IMR-90 (cell line): ENCODE data around the gene PITPNM3. TPM values are rescaled to one million over a fixed set of nuclear protein-coding genes. Genes with fewer than 3 reads are reported as not detected.

ENCODE experiments used
- ATAC-seq: fragments of 200-7000 bp; cut with Tn5 transposase; 2 replicates; pipeline ENCODE4 v1.9.1; 2020; ENCODE audit warnings: low read depth, mild to moderate bottlenecking, moderate library complexity
- BruUV-seq: library from RNA; stranded (reverse); fragments of 400-500 nt; replicated peaks from 2 replicates; lab custom pipeline; 2021; lab: Mats Ljungman, UMichigan
- CTCF ChIA-PET: fragments of 300-600 bp; formaldehyde crosslinking; extraction: SDS; loops from one replicate; lab custom pipeline; 2021; ENCODE audit warnings: antibody characterized with exemption; lab: Yijun Ruan, JAX
- POLR2A ChIA-PET: fragments of 300-600 bp; sonication (Branson Sonifier 250); formaldehyde crosslinking; loops from one replicate; lab custom pipeline; 2022; ENCODE audit warnings: antibody characterized with exemption; ENCODE audit not compliant: unreplicated experiment; lab: Charles Lee
- DNase-seq: peaks from one replicate; pipeline ENCODE4 v3.0.0; 2013
- H2AFZ ChIP-seq: replicated peaks from 2 replicates; pipeline ENCODE3; 2013; ENCODE audit warnings: low read length, mild to moderate bottlenecking; ENCODE audit not compliant: poor library complexity
- H2AK5ac ChIP-seq: 2 replicates; pipeline ENCODE4 v1.6.1; 2013; ENCODE audit warnings: low read depth, low read length, inconsistent platforms
- H2AK9ac ChIP-seq: replicated peaks from 2 replicates; pipeline ENCODE3; 2013; ENCODE audit warnings: mild to moderate bottlenecking, low read depth, low read length, moderate library complexity; ENCODE audit not compliant: poor library complexity
- H2BK120ac ChIP-seq: 2 replicates; pipeline ENCODE4 v1.6.1; 2013; ENCODE audit warnings: low read depth, low read length, inconsistent platforms
- H2BK15ac ChIP-seq: 3 replicates; pipeline ENCODE4 v1.6.1; 2013; ENCODE audit warnings: low read depth, low read length, inconsistent platforms
- H2BK20ac ChIP-seq: 2 replicates; pipeline ENCODE4 v1.6.1; 2013; ENCODE audit warnings: low read depth, mild to moderate bottlenecking, inconsistent platforms, low read length, moderate library complexity
- H2BK5ac ChIP-seq: 2 replicates; pipeline ENCODE4 v1.6.1; 2013; ENCODE audit warnings: mild to moderate bottlenecking, low read depth, low read length, inconsistent platforms; ENCODE audit not compliant: poor library complexity, severe bottlenecking
- H3K14ac ChIP-seq: replicated peaks from 2 replicates; pipeline ENCODE4 v1.6.1; 2013; ENCODE audit warnings: low read depth, low read length, inconsistent platforms
- H3K18ac ChIP-seq: 2 replicates; pipeline ENCODE4 v1.6.1; 2013; ENCODE audit warnings: low read depth, low read length, control low read depth
- H3K23ac ChIP-seq: 2 replicates; pipeline ENCODE4 v1.6.1; 2013; ENCODE audit warnings: low read depth, low read length, inconsistent platforms
- H3K27ac ChIP-seq: 2 replicates; pipeline ENCODE4 v1.5.1; 2013; ENCODE audit warnings: mild to moderate bottlenecking, control low read depth, low read length; ENCODE audit not compliant: insufficient read depth
- H3K27me3 ChIP-seq: 2 replicates; pipeline ENCODE4 v1.6.1; 2013; ENCODE audit warnings: low read length; ENCODE audit not compliant: control insufficient read depth, insufficient read depth
- H3K36me3 ChIP-seq: 2 replicates; pipeline ENCODE4 v1.6.1; 2013; ENCODE audit warnings: low read length, mixed read lengths; ENCODE audit not compliant: control insufficient read depth, insufficient read depth
- H3K4ac ChIP-seq: 2 replicates; pipeline ENCODE4 v1.6.1; 2013; ENCODE audit warnings: low read depth, low read length, inconsistent platforms
- H3K4me1 ChIP-seq: 2 replicates; pipeline ENCODE4 v1.6.1; 2013; ENCODE audit warnings: low read length, mixed read lengths; ENCODE audit not compliant: control insufficient read depth, insufficient read depth
- H3K4me2 ChIP-seq: 2 replicates; pipeline ENCODE4 v1.6.1; 2013; ENCODE audit warnings: low read depth, mild to moderate bottlenecking, control low read depth, low read length, moderate library complexity
- H3K4me3 ChIP-seq: 2 replicates; pipeline ENCODE4 v1.5.1; 2013; ENCODE audit warnings: low read depth, mild to moderate bottlenecking, control low read depth, low read length, moderate library complexity; ENCODE audit not compliant: insufficient read depth
- H3K56ac ChIP-seq: 2 replicates; pipeline ENCODE4 v1.6.1; 2013; ENCODE audit warnings: low read length, inconsistent platforms; ENCODE audit not compliant: insufficient read depth; ENCODE audit errors: extremely low read depth
- H3K79me1 ChIP-seq, 2 experiments: 2 replicates each; pipeline ENCODE4 v1.6.1; 2013; ENCODE audit warnings: low read length in 2 of 2, inconsistent platforms in 1 of 2, low read depth in 1 of 2
- H3K9ac ChIP-seq: 2 replicates; pipeline ENCODE4 v1.6.1; 2013; ENCODE audit warnings: low read depth, low read length, control low read depth
- H3K9me1 ChIP-seq: 2 replicates; pipeline ENCODE4 v1.6.1; 2013; ENCODE audit warnings: low read length, inconsistent platforms; ENCODE audit not compliant: insufficient read depth
- H3K9me3 ChIP-seq: 2 replicates; pipeline ENCODE4 v1.6.1; 2013; ENCODE audit warnings: low read length; ENCODE audit not compliant: control insufficient read depth, insufficient read depth
- H4K20me1 ChIP-seq: 2 replicates; pipeline ENCODE4 v1.6.1; 2013; ENCODE audit warnings: low read length, inconsistent platforms; ENCODE audit not compliant: insufficient read depth
- H4K5ac ChIP-seq: 2 replicates; pipeline ENCODE4 v1.6.1; 2013; ENCODE audit warnings: mild to moderate bottlenecking, low read depth, low read length, control low read depth
- H4K8ac ChIP-seq, 2 experiments: 2 replicates each; pipeline ENCODE4 v1.6.1; 2013; ENCODE audit warnings: low read depth in 2 of 2, low read length in 2 of 2, control low read depth in 1 of 2, inconsistent platforms in 1 of 2
- H4K91ac ChIP-seq: 2 replicates; pipeline ENCODE4 v1.6.1; 2013; ENCODE audit warnings: low read depth, low read length, inconsistent platforms; ENCODE audit not compliant: insufficient read depth
- BHLHE40 ChIP-seq: fragments of 150-350 bp; IDR thresholded peaks from 2 replicates; pipeline ENCODE4 v1.6.1; 2016; ENCODE audit warnings: mild to moderate bottlenecking, low read depth, low read length
- CEBPB ChIP-seq: IDR thresholded peaks from 2 replicates; pipeline ENCODE4 v1.6.1; 2012; ENCODE audit warnings: low read depth, low read length, improper control_type of control experiment
- CHD1 ChIP-seq: IDR thresholded peaks from 2 replicates; pipeline ENCODE4 v1.6.1; 2012; ENCODE audit warnings: low read depth, low read length, improper control_type of control experiment
- FOS ChIP-seq: fragments of 150-350 bp; IDR thresholded peaks from 2 replicates; pipeline ENCODE4 v1.6.1; 2016; ENCODE audit warnings: low read depth, low read length
- MAFK ChIP-seq: IDR thresholded peaks from 2 replicates; pipeline ENCODE4 v1.6.1; 2012; ENCODE audit warnings: low read depth, low read length, improper control_type of control experiment
- MAZ ChIP-seq: IDR thresholded peaks from 2 replicates; pipeline ENCODE4 v1.6.1; 2012; ENCODE audit warnings: low read depth, mild to moderate bottlenecking, low read length, improper control_type of control experiment, moderate library complexity, borderline replicate concordance
- MXI1 ChIP-seq: IDR thresholded peaks from 2 replicates; pipeline ENCODE4 v1.6.1; 2012; ENCODE audit warnings: low read depth, mild to moderate bottlenecking, low read length, moderate library complexity, borderline replicate concordance
- NFE2L2 ChIP-seq: fragments of 150-350 bp; IDR thresholded peaks from 2 replicates; pipeline ENCODE4 v1.6.1; 2016; ENCODE audit warnings: low read depth, mild to moderate bottlenecking, low read length
- RAD21 ChIP-seq: IDR thresholded peaks from 2 replicates; pipeline ENCODE4 v1.6.1; 2012; ENCODE audit warnings: low read length, improper control_type of control experiment
- RCOR1 ChIP-seq: IDR thresholded peaks from 2 replicates; pipeline ENCODE4 v1.6.1; 2012; ENCODE audit warnings: mild to moderate bottlenecking, low read length, improper control_type of control experiment; ENCODE audit not compliant: insufficient replicate concordance
- RFX5 ChIP-seq: IDR thresholded peaks from 2 replicates; pipeline ENCODE4 v1.8.0; 2012; ENCODE audit warnings: low read depth, mild to moderate bottlenecking, low read length, moderate library complexity
- WGBS, 2 experiments: methylation state at CpG; one replicate each; pipeline versions ENCODE4 v1.1.5 to v1.1.7; 2013; ENCODE audit warnings: missing lambda C conversion rate in 2 of 2; ENCODE audit not compliant: insufficient read length in 1 of 2; ENCODE audit errors: extremely low coverage in 2 of 2; 5-methylcytosine and 5-hydroxymethylcytosine counted together
- dilution Hi-C: fragments of 300-500 bp; cut with HindIII; formaldehyde crosslinking; loops from one replicate; pipeline ENCODE4 v1.14.3; 2018; ENCODE audit warnings: low sequenced_read_pairs; ENCODE audit not compliant: unreplicated experiment
- in situ Hi-C: fragments of 300-500 bp; cut with MboI; formaldehyde crosslinking; loops from 3 replicates; pipeline ENCODE4 v1.14.3; 2019; ENCODE audit warnings: low sequenced_read_pairs, inconsistent platforms, mixed read lengths
- intact Hi-C: fragments of 100-400 bp; cut with micrococcal nuclease; formaldehyde crosslinking; loops from 2 replicates; pipeline ENCODE4 v1.10.0; 2022
- polyA plus RNA-seq, 3 experiments: library from polyadenylated mRNA; depleted of rRNA; stranded (reverse); fragments of >200 nt; gene quantifications; 2 replicates each; pipeline ENCODE4 v1.2.3, GENCODE V29; 2012; ENCODE audit warnings: low replicate concordance in 1 of 3
- total RNA-seq: library from RNA; depleted of rRNA; stranded (reverse); fragments of >200 nt; gene quantifications from 2 replicates; pipeline ENCODE4 v1.2.3, GENCODE V29; 2012
- TF ChIP-seq, protein P1 (sequence below): fragments of 150-350 bp; IDR thresholded peaks from 2 replicates; pipeline ENCODE4 v1.6.1; 2016; ENCODE audit warnings: low read depth, mild to moderate bottlenecking, low read length, moderate library complexity, borderline replicate concordance
- TF ChIP-seq, protein P2 (sequence below): conservative IDR thresholded peaks from 2 replicates; pipeline ENCODE4 v1.5.1; 2012; ENCODE audit warnings: mild to moderate bottlenecking, low read depth, low read length, improper control_type of control experiment

The PITPNM3 gene
- total and polyA plus RNA-seq, 2 of the 4 experiments (the other 2 are of a cell fraction) = 0.54 to 1.7 TPM

DNA sequence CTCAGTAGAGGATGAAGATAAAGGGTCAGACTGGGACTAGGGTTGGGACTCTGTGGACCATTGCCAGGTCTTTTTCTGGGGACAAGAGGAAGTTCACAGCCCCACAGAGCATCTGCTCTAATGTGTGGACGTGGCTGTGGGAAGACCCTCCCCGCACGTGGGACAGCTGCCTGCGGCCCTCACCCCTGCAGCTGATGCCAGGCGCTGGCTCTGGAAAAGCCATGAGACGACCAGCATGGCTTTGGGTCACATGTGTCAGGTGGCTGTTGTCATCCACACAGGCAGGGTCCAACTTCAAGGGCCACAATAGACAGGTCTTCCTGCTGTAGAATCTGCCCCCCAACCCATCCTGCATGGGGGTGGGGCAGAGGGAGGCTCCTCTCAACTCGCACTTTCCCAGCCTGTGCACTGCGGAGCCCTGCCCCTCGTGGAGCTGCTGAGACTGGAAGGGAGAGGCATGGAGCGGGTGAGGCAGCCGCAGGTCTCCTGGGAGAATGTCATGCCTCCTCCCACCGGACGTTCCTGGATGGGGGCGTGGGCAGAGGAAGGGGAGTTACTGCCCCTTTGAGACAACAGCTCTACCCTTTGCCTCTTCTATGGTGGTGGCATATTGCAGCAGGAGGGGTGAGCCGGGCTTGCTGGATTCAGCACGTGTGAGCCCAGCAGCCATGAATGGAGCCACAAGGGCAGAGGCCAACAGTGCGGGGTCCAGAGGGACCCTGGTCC lies 58.7 kb downstream of the PITPNM3 start:
- Histone ChIP-seq H2AK9ac (no peak overlapping the region), H3K18ac (no peak overlapping the region), H2BK5ac (no peak overlapping the region), H3K4ac (no peak overlapping the region), H3K14ac (no peak overlapping the region), H3K9me3 (no peaks in the 10 kb centered on the region), H3K4me3 (no peak overlapping the region), H3K9ac (no peak overlapping the region), H4K8ac (no peak overlapping the region), H2BK20ac (no peak overlapping the region), H4K91ac (no peak overlapping the region), H3K79me1 (no peaks in the 10 kb centered on the region), H4K5ac (no peak overlapping the region), H3K9me1 (peaks cover 3% of the 10 kb centered on the region; the same call in 1 of the 2 replicates), H4K20me1 (no peaks in the 10 kb centered on the region), H3K4me1 (no peaks in the 10 kb centered on the region; the same call in 1 of the 2 replicates), H3K27me3 (peaks cover 10% of the 10 kb centered on the region; the same call in 1 of the 2 replicates), H3K27ac (no peak overlapping the region), H2AK5ac (no peak overlapping the region), H3K4me2 (no peak overlapping the region), H3K23ac (no peak overlapping the region), H2BK15ac (no peak overlapping the region), H3K56ac (no peak overlapping the region), H2BK120ac (no peak overlapping the region), H3K36me3 (no peaks in the 10 kb centered on the region), H2AFZ (peak overlapping the region; percentile 26)
- ChIA-PET CTCF (no interaction called here), POLR2A (no interaction called here)
- in situ Hi-C loops = no loop called here
- dilution Hi-C loops = no loop called here
- BruUV-seq = no TSS peak
- DNase-seq (no peak), ATAC-seq (no peak)
- 61% methylated on average over 7 of the region's 17 CpGs; no CpG with 5 or more reads in 1 of the 2 experiments for WGBS, 2 experiments
- TF ChIP-seq CHD1 = no peak
- no peak for TF ChIP-seq NFE2L2
- TF ChIP-seq, protein P1, sequence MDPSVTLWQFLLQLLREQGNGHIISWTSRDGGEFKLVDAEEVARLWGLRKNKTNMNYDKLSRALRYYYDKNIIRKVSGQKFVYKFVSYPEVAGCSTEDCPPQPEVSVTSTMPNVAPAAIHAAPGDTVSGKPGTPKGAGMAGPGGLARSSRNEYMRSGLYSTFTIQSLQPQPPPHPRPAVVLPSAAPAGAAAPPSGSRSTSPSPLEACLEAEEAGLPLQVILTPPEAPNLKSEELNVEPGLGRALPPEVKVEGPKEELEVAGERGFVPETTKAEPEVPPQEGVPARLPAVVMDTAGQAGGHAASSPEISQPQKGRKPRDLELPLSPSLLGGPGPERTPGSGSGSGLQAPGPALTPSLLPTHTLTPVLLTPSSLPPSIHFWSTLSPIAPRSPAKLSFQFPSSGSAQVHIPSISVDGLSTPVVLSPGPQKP = no peak
- TF ChIP-seq CEBPB = no peak
- TF ChIP-seq RFX5 = no peak
- no peak for TF ChIP-seq BHLHE40
- TF ChIP-seq MAZ = no peak
- no peak for TF ChIP-seq RAD21
- TF ChIP-seq RCOR1 = no peak
- no peak for TF ChIP-seq FOS
- TF ChIP-seq, protein P2, sequence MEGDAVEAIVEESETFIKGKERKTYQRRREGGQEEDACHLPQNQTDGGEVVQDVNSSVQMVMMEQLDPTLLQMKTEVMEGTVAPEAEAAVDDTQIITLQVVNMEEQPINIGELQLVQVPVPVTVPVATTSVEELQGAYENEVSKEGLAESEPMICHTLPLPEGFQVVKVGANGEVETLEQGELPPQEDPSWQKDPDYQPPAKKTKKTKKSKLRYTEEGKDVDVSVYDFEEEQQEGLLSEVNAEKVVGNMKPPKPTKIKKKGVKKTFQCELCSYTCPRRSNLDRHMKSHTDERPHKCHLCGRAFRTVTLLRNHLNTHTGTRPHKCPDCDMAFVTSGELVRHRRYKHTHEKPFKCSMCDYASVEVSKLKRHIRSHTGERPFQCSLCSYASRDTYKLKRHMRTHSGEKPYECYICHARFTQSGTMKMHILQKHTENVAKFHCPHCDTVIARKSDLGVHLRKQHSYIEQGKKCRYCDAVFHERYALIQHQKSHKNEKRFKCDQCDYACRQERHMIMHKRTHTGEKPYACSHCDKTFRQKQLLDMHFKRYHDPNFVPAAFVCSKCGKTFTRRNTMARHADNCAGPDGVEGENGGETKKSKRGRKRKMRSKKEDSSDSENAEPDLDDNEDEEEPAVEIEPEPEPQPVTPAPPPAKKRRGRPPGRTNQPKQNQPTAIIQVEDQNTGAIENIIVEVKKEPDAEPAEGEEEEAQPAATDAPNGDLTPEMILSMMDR = no peak
- no peak for TF ChIP-seq MAFK
- no peak for TF ChIP-seq MXI1
- intact Hi-C loops = no loop called here
